Measurements from ENCODE around the gene BRI3BP.

BRI3BP gene, protein sequence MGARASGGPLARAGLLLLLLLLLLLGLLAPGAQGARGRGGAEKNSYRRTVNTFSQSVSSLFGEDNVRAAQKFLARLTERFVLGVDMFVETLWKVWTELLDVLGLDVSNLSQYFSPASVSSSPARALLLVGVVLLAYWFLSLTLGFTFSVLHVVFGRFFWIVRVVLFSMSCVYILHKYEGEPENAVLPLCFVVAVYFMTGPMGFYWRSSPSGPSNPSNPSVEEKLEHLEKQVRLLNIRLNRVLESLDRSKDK

DNA sequence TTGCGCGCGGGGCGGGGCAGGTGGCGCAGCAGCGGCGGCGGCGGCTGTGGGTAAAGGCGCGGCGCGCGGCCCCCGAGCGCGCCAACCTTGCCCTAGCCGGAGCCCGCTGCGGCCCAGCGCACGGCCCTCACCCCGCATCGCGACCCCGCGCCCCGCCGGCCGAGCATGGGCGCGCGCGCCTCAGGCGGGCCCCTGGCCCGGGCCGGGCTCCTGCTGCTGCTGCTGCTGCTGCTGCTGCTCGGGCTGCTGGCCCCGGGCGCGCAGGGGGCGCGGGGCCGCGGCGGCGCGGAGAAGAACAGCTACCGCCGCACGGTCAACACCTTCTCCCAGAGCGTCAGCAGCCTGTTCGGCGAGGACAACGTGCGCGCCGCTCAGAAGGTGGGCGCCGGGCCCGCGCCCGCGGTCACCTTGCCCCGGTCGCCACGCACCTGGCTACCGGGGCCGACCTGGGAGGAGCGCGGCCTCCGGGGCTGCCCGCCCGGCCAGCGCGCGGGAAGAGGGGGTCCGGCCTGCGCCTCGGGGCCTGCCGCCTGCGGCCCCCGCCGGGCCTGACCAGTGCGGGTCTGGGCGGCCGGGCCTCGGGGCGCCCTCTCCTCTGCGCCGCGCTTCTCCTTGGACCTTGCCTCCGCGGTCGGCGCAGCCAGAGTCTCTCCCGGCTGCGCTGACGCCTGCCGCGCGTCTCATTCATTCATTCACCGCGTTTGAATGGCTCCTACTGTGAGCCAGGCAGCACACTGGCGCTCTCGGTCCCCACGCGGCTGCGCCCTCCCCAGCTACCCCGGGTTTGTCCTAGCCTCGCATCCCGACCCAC, at the start of gene BRI3BP:
TSS of gene BRI3BP (plus strand) at position 20 of the 811 bp plus-strand sequence. CDS start at position 166, 146 bp downstream.
- DNase-seq, result peak; percentile 48

DNA sequence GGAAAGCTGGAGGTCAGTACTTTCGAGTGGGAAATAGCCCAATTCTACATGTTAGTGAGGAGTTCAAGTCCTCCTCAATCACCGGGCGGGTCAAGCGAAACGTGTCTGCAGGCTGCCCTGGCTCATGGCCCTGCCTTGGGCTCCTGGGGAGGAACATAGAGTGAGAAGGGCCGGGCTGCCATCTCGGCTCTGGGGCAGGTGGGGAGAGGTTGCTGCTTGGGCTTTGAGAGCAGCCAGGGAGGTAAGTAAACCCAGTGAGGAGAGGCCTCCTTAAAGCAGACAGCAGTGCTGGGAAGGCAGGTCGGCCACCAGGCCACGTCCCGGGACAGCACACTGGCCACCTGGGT, 47.0 kb upstream of the BRI3BP start:
- DNase-seq, result no peak

DNA sequence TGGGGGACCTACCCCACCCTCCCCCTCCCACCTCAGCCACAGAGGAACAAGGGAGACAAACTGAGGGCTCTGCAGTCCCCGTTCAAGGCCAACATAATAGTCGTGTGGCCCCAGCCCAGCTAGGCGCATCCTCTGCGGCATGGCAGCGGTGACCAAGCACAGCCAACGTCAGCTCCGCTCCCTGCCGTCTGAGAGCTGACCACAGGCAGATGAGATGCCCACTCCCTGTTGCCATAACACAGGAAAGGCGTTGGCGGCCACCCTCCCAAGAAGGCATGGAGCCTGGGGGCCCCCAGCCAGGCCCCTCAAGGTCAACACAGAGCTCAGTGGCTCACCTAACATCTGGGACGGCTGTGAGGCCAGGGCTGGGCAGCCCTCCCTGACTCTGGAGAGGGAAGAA, 46.4 kb upstream of the BRI3BP start:
- no peak for DNase-seq

DNA sequence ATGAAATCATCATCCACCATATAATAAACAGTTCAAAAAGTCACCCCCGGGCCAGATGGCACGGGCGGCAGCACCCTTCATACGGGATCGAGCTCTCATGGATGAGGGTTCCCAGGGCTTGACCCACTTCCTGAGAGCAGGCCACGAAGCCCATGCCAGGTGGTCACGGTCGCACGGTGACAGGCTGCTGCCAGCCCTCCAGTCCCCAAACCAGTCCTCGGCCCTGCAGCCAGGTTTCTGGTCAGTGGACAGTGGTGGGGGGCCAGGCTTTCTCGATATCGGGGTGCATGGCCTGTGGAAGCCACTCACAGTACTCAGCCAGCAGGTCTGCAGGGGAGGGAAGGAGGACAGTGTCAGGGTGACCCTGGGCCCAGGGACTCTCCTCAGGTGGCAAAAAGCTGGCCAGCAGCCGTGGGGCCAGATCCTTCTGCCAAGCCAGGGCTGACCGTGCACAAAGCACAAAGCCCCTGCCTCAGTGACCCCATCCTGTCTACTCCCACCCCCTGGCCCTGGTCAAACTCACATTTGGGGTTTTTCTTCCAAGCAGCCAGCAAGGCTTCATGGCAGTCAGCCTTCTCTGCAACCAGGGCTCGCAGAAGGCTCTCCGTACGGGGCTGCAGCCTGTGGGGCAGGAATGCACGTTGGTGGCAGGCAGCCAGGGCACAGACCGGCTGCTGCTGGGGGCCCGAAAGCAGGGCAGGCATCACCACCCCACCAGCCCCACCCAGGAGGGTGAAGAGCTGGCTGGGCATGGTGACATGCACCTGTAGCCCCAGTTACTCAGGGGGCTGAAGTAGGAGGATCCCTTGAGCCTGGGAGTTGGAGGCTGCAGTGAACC, 45.7 kb upstream of the BRI3BP start:
- DNase-seq, result no peak

DNA sequence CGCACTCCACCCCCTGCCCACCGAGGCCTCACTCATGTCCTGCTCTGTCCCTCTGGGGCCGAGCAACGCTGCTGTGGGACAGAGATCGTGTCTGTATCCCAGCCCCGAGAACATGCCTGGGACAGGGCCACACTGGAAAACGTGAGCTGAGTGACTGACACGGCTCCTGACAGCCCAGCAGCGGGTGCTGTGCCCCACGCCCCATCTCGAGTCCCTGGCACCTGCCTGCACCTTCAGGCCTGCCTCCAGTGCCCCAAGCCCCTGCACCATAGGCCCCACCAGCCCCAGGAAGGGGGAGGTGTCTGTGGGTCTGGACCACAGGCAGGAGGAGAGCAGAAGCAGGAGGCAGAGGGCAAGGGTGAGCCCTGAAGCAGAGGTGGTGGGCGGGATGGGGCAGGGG, 44.4 kb upstream of the BRI3BP start:
- no peak for DNase-seq

DNA sequence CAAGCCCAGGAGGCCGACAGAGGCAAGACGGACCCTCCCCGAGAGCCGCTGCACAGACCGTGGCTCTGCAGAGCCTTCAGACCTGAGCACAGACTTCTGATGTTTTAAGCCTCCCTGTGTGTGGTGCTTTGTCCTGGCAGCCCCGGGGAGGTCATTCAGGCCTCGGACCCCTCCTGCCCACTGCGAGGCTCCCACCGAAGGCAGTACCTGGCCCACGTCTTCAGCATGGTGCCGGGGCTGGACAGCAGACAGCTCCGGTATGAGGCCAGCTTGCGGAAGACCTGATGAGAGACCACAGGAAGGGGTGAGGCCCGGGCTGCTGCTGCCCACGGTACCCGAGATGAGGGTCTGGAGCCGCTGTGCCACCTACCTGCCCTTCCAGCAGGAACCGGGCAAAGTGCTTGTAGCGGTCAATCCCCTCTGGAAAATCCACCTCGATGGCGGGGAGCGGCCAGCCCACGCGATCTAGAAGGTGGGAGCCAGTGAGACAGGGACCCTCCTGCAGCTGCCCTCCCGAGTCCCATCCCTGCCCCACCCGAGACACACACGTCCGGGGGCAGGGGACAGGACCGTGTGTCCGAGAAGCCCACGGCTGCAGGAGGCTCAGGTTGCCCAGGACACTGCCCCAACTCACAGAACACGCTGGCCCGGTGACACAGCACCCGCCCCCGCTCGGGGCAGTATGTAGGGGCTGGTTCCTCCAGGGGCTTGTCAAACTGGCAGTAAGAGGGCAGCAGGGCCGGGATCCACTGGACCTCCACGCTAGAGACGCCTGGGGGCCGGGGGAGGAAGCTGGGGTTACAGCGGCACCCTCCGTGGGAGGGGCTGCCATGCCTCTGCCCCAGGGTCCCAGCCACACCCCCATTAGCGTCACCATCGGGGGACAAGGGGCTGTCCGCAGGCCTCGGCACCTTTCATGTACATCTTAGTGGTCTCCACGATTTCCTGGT, 43.4 kb upstream of the BRI3BP start:
- DNase-seq, result no peak

DNA sequence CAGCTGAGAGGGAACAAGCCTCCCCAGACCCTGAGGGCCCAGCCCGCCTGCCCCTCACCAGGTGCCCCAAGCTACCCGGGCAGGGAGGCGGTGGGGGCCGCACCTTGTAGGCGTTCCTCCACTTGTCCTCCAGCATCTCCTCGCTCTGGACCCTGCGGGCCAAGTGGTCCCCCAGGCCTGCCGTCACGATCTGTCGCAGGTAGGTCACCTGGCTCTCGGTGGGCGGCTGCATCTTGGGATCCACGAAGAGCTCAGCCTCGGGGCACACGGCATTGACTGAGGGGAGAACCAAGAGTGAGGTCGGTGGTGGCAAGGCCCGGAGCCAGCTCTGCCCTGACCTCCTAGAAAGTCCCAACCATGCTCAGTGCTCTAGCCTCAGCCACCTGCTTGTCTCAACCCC, 41.1 kb upstream of the BRI3BP start:
- no peak for DNase-seq

DNA sequence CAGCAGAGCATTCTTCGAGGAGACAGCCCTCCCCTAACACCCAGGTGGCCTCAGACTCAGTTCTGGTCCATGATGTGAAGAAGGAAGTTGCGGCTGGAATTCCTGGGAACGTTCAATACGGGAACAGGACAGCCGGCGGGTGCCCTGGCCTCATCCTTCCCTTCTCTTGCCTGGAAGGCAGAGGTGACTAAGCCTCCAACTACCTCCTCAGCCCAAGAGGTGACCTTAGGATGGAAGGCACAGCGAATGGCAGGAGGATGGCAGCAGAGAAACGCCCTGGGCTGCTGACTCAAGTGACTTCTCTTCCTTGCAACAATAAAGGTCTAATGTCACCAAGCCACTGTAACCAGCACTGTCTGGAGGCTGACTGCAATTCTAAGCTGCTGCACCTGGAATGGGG, 40.6 kb upstream of the BRI3BP start:
- DNase-seq, result no peak

DNA sequence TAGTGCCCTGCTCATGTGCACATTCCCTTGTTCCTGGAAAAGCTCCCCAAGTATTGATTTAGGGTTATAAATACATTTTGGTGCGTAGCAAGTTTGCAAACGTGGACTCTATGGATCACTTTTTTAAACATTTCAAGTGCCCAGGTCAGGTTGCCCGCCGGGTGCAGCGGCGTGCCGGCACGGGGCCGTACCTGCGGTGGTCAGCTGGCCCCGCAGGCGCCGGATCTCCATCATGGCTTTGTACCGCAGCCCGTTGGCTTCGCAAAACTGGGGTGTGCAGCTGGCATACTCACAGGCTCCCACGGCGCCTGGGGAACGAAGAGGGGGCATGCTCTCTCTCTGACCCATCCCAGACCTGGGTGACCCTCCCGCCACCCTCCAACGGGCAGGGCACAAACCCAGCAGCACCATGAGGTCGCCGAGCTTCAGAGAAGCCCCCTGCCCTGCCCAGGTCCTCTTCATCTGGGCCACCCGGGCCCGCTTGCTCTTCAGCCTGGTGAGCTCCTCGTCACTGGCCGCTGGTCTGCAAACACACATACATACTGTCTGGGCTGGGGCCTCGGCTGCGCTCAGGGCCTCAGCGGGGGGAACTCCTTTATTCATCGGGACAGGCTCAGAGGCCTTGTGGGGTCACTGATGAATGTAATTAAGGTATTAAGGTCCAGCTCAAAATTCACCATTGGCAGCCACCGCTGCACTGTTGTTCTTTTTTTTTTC, 39.6 kb upstream of the BRI3BP start:
- no peak for DNase-seq

DNA sequence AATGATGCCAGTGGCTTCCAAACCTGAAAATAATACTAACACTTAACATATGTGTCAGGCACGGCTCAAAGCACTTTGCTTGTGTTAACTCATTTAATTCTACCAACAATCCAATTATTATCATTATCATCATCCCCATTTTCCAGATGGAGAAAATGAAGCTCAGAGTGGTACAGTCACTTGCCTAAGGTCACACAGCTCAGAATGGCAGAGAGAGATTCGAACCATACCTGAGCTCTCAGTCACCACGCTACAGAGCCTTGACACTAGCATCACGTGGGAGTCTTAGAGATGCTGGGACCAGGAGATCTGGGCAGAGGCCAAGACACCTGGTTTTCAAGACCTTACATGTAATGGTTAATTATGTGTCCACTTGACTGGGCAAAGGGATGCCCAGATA, 38.7 kb upstream of the BRI3BP start:
- no peak for DNase-seq

DNA sequence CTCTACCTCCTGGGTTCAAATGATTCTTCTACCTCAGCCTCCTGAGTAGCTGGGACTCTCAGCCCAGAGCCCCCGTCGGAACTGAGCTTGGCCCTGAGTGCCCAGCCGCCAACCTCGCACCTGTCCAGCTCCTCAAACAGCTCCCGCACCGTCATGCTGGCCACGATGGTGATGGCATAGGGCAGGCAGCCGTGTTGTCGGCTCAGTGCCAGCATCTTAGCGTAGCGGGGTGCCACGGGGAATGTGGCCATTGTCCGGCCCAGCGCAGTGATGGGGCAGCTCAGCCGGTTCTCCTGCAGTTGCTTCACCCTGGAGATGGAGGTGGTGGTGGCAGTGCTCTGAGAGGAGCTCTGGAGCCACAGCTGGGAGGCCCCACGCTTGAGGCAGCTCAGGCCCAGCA, 36.9 kb upstream of the BRI3BP start:
- DNase-seq, result no peak

DNA sequence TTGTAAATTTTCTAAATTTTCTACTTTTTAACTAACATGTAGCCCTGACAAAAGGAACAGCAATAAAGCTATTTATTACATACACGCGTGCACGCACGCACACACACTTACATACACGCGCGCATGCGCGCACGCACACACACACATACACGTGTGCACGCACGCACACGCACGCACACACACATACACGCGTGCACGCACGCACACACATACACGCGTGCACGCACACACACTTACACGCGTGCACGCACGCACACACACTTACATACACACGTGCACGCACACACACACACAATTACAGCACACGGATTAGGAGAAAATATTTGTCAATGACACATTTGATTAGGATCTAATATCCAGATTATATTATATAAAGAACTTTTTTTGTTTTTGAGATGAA, 32.4 kb upstream of the BRI3BP start:
- no peak for DNase-seq

DNA sequence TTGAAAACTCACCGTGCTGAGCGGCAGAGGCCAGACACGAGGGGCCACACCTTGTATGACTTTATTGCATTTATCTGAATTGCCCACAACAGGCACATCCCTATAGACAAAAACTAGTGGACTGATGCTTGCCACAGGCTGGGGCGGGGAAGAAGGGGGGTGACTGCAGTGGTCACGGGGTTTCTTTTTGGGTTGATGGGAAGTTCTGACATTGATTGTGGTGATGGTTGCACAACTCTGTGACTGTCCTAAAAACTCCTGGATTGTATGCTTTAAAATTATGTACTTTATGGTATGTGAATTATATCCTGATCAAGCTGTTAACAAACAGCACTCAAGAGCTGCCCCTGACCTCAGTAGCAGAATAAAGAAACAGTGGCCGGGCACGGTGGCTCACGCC, 30.2 kb upstream of the BRI3BP start:
- no peak for DNase-seq

DNA sequence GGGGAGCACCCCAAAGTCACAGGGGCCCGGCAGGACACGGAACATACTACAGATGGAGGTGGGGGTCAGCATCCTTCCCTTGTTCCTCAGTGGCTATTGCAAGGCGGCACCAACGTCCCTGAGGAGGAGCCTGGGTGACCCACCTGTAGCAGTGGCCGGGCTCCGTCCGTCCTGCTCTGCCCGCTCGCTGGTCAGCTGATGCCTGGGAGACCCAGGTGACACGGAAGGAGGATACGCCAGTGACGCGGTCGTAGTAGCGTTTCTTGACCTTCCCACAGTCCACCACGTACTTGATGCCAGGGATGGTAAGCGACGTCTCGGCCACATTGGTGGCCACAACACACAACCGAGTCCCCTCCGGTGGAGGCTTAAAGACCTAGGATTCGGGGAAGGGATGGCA, 29.2 kb upstream of the BRI3BP start:
- DNase-seq, result no peak

DNA sequence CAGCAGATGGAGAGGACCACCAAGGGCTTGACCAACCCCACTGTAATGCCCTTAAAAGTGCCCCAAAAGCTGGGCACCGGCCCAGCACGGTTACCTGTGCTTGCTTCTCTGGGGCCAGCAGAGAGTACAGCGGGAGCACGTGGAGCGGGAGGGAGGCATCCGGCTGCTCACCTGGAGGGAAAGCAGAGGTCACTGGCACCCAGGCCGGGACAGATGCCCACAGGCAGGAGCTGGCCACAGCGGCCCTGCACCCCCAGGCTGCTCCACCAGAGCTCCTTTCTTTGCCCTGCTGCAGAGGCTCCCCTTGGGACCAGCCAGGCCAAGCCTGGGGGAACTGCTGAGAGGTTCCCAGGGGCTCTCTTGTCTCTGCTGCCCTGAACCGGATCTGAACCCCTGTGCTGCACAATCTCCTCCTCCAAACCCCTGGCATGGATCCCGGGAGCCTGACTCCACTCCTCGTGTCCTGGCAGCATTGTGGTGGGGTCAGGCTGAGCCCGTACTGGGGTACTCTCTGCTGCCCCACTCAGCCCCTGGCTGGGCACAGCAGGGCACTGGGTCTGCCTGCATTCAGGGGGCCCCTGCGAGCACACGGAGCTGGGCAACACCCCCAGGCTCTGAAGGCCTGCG, 28.5 kb upstream of the BRI3BP start:
- no peak for DNase-seq

DNA sequence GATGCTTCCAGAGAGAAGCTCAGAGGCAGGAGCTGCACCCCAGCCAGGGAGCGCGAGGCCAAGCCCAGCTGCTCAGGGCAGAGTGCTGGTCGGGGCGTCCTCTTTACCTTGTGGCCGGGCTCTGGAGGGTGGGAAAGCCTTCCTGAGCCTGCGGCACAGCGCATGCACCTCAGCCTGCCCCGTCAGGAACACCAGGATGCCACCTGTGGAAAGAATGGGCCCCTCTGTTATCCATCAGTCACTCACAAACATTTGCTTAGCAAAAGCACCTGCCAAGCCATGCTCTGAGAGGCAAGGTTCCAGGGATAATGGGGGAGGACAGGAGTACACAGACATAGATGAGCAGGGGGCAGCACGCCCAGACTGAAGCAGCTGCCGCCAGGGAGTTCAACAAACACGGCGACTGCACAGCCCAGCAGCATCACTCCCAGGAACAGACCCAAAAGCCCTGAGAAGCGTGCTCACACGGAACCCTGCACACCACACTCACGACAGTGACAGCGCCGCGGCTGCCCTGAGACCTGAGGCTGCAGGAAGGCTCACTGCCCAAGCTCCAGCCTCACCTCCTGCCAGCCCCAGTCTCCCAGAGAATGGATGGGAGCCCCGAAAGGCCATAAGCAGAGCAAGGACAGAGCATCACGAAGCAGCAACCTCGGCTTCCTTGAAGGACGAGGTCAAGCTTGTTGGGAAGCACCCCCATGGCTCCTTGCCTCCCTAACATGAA, 26.3 kb upstream of the BRI3BP start:
- DNase-seq, result no peak

DNA sequence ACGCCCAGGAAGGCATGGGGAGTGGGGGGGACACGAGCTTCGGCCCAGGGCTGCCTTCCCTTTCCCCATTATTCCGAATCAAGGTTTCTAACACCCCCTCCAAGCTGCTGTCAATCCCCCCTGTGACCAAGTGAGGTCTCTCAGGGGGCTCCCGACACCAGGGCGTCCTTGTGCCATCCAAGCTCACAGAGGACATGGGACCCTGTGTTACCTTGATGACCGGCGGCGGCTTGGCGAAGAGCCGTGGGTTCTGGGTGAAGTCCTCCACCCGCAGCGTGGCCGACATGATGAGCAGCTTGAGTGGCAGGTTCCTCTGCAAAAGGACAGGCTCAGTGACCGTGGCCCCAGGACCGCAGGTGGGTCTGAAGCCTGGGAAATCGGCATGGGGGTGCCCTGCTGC, 24.8 kb upstream of the BRI3BP start:
- DNase-seq, result no peak

DNA sequence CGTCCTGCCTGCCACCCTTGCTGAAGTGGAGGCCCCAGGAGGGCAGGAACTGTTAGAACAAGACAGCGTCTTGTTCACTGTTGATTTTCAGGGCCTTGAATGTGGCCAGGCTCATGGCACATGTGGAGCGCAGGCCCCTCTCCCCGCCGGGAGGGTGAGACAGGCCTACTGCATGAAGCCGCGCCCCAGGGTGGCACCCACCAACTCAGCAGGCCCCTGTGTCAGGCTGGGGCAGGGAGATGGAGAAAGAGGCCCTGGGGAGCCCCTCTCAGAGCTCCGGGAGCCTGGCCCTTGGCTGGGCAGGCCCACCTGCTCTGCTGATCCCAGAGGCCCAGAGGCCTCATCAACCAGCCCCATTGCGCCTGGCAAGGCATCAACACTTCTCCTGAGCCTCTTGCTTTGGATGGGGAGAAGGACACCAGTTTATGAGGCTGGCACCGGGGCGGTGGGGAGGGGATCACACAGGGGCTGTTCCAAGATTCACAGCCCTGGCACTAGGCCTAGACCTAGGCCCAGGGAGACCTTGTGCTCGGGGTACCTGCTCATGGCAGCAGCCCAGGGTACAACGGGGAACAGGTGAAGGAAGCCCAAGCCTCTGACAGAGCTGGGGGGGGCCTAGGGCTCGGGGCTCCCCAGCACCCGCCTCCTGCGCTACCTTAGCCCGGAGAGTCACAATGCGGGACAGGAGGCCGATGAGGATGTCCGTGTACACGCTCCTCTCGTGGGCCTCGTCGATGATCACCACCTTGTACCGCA, 22.6 kb upstream of the BRI3BP start:
- DNase-seq, result no peak

DNA sequence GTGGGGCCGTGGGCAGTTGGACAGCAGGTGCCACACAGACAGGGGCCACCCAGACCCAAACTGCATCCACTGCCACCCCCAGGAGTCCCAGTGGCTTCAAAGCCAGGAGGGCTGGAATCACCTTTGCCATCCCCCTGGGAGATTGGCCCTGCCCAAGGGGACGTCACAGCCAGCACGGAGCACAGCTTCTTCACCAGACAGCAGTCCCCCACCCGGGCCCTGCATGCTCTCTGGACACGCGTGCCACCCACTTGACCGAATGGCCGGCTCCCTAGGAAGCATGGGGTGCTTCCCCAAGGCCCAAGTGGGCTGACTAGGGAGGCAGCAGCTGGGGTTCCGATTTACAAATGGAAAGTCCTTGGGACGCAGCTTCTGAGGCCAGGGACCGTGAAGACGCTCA, 21.8 kb upstream of the BRI3BP start:
- DNase-seq, result no peak

DNA sequence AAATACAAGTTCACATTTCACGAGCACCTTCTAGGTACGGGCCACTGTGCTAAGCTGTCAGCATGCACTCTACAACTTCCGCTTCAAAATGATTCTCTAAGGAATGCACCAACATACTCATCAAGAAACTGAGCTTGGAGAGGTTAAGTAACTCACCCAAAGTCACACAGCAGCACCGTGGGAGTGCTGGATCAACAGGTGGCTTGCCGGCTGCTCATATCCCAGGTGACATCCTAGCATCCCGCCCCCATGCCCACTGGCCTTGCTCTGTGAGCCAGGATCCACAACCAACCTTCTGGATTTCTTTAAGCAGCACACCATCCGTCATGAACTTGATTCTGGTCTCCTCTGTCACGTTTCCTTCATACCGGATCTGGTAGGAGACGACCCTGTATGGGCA, 21.2 kb upstream of the BRI3BP start:
- no peak for DNase-seq
